Astrocyte (in vitro differentiated cells and primary cell): ENCODE results near the gene NFIL3. TPM values are rescaled to one million over a fixed set of nuclear protein-coding genes. Genes with fewer than 3 reads are reported as not detected.
A peak's percentile ranks its signal among the peaks of the same experiment; 100 is the strongest.

Experiments used
- DNase-seq: peaks from one replicate; pipeline ENCODE4 v3.0.0-alpha.2; 2010; ENCODE audit warnings: low read depth
- FAIRE-seq: peaks from 2 replicates; lab custom pipeline; 2011; peaks lifted over from hg19 to GRCh38; lab: Jason Lieb, UNC
- H2AFZ ChIP-seq: 2 replicates; pipeline ENCODE4 v1.6.0; 2012; ENCODE audit warnings: low read depth, low read length, inconsistent platforms
- H3K27ac ChIP-seq: 2 replicates; pipeline ENCODE4 v1.5.1; 2011; ENCODE audit warnings: low read depth, low read length, inconsistent platforms
- H3K27me3 ChIP-seq: 2 replicates; pipeline ENCODE4 v1.6.0; 2011; ENCODE audit warnings: low read length, inconsistent platforms; ENCODE audit not compliant: insufficient read depth
- H3K36me3 ChIP-seq: 2 replicates; pipeline ENCODE4 v1.5.1; 2011; ENCODE audit warnings: low read length, inconsistent platforms; ENCODE audit not compliant: insufficient read depth
- H3K4me1 ChIP-seq: 2 replicates; pipeline ENCODE4 v1.5.1; 2011; ENCODE audit warnings: low read length, inconsistent platforms; ENCODE audit not compliant: insufficient read depth
- H3K4me2 ChIP-seq: 2 replicates; pipeline ENCODE4 v1.6.0; 2012; ENCODE audit warnings: low read length, inconsistent platforms
- H3K4me3 ChIP-seq: 2 replicates; pipeline ENCODE4 v1.5.1; 2011; ENCODE audit warnings: low read depth, mild to moderate bottlenecking, low read length, inconsistent platforms; ENCODE audit not compliant: insufficient read depth
- H3K79me2 ChIP-seq: 2 replicates; pipeline ENCODE4 v1.6.0; 2012; ENCODE audit warnings: mild to moderate bottlenecking, low read length, inconsistent platforms; ENCODE audit not compliant: insufficient read depth
- H3K9ac ChIP-seq: 2 replicates; pipeline ENCODE4 v1.6.0; 2012; ENCODE audit warnings: mild to moderate bottlenecking, low read length, inconsistent platforms
- H3K9me3 ChIP-seq: 2 replicates; pipeline ENCODE4 v1.5.1; 2012; ENCODE audit warnings: low read depth, mild to moderate bottlenecking, low read length, inconsistent platforms; ENCODE audit not compliant: insufficient read depth
- H4K20me1 ChIP-seq: 2 replicates; pipeline ENCODE4 v1.6.0; 2012; ENCODE audit warnings: low read length, inconsistent platforms; ENCODE audit not compliant: insufficient read depth
- H3K27ac Mint-ChIP-seq: one replicate; pipeline ENCODE4 v1.8.0; 2021; ENCODE audit warnings: mild to moderate bottlenecking, mixed read lengths; ENCODE audit not compliant: unreplicated experiment
- H3K27me3 Mint-ChIP-seq: one replicate; pipeline ENCODE4 v1.8.0; 2021; ENCODE audit warnings: low read depth, mixed read lengths; ENCODE audit not compliant: unreplicated experiment
- H3K36me3 Mint-ChIP-seq: one replicate; pipeline ENCODE4 v1.8.0; 2021; ENCODE audit warnings: low read depth, mixed read lengths; ENCODE audit not compliant: unreplicated experiment
- H3K4me1 Mint-ChIP-seq: one replicate; pipeline ENCODE4 v1.8.0; 2021; ENCODE audit warnings: low read depth, mixed read lengths; ENCODE audit not compliant: unreplicated experiment
- H3K4me3 Mint-ChIP-seq: one replicate; pipeline ENCODE4 v1.8.0; 2021; ENCODE audit warnings: mild to moderate bottlenecking, moderate library complexity, mixed read lengths; ENCODE audit not compliant: unreplicated experiment
- H3K9me3 Mint-ChIP-seq: one replicate; pipeline ENCODE4 v1.8.0; 2021; ENCODE audit warnings: mild to moderate bottlenecking, mixed read lengths; ENCODE audit not compliant: unreplicated experiment
- EZH2 ChIP-seq: IDR thresholded peaks from 2 replicates; pipeline ENCODE4 v1.6.1; 2012; ENCODE audit warnings: mild to moderate bottlenecking, low read length, inconsistent platforms; ENCODE audit not compliant: insufficient read depth
- total RNA-seq: library from RNA; stranded (reverse); gene quantifications from 2 replicates; pipeline ENCODE4 v1.2.1, GENCODE V29; 2021
- TF ChIP-seq, protein P1 (sequence below): IDR thresholded peaks from 2 replicates; pipeline ENCODE4 v1.5.1; 2011; ENCODE audit warnings: low read depth, mild to moderate bottlenecking, inconsistent platforms, low read length, moderate library complexity; ENCODE audit not compliant: insufficient read depth

The NFIL3 gene
- total RNA-seq, 1 donor from 2014 or later, result 32.4 TPM

DNA sequence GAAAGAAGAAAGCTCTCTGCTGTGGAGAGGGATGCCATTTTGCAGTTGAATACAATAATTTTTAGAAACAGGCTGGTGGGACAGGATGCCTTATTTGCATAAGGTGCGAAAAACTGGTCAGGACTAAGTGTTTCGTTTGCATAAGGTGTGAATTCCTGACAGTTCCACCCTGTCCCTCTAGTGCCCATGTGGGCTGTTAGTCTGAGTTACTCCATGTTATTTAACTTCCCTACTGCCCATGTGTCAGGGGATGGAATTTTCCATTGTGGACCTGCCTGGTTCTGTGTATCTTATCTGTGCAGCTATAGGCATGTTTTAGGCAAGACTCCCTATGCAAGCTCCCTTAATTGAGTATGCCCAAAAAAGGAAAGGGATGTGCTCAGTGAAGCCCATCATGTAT, 35.3 kb upstream of the NFIL3 start:
- no peaks in the 10 kb centered on the region for H3K79me2 ChIP-seq
- Mint-ChIP-seq H3K27ac (no peak overlapping the region), H3K4me1 (no peaks in the 10 kb centered on the region), H3K27me3 (no peaks in the 10 kb centered on the region), H3K4me3 (no peak overlapping the region), H3K36me3 (no peaks in the 10 kb centered on the region), H3K9me3 (no peaks in the 10 kb centered on the region)
- no peaks in the 10 kb centered on the region for H3K27me3 ChIP-seq
- TF ChIP-seq, protein P1, sequence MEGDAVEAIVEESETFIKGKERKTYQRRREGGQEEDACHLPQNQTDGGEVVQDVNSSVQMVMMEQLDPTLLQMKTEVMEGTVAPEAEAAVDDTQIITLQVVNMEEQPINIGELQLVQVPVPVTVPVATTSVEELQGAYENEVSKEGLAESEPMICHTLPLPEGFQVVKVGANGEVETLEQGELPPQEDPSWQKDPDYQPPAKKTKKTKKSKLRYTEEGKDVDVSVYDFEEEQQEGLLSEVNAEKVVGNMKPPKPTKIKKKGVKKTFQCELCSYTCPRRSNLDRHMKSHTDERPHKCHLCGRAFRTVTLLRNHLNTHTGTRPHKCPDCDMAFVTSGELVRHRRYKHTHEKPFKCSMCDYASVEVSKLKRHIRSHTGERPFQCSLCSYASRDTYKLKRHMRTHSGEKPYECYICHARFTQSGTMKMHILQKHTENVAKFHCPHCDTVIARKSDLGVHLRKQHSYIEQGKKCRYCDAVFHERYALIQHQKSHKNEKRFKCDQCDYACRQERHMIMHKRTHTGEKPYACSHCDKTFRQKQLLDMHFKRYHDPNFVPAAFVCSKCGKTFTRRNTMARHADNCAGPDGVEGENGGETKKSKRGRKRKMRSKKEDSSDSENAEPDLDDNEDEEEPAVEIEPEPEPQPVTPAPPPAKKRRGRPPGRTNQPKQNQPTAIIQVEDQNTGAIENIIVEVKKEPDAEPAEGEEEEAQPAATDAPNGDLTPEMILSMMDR, result no peak
- TF ChIP-seq EZH2, result no peak
- H3K9me3 ChIP-seq, result no peaks in the 10 kb centered on the region
- no peaks in the 10 kb centered on the region for H3K36me3 ChIP-seq
- H3K4me1 ChIP-seq, result no peaks in the 10 kb centered on the region
- FAIRE-seq (no peak), DNase-seq (no peak)
- H2AFZ ChIP-seq, result no peak overlapping the region
- H3K4me2 ChIP-seq, result no peak overlapping the region
- H4K20me1 ChIP-seq, result no peaks in the 10 kb centered on the region
- no peak overlapping the region for H3K27ac ChIP-seq
- no peak overlapping the region for H3K4me3 ChIP-seq
- H3K9ac ChIP-seq, result no peak overlapping the region

DNA sequence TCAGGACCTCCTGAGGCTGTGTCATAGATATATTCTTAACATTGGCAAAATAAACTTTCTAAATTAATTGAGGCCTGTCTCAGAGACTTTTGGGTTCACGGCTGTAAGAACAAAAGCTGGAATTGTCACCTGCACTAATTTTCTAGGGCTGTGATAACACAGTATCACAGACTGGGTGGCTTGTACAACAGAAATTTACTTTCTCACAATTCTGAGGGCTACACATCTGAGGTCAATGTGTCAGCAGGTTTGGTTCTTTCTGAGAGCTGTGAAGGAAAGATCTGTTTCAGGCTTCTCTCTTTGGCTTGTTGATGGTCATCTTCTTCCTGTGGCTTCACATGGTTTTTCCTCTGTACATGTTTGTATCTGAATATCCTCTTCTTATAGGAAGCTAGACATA, 29.2 kb upstream of the NFIL3 start:
- no peak for FAIRE-seq
- Histone ChIP-seq H3K79me2 (no peaks in the 10 kb centered on the region), H3K4me3 (no peak overlapping the region), H3K4me2 (no peak overlapping the region), H3K27me3 (no peaks in the 10 kb centered on the region), H4K20me1 (no peaks in the 10 kb centered on the region), H3K9me3 (no peaks in the 10 kb centered on the region), H3K9ac (no peak overlapping the region), H2AFZ (no peak overlapping the region), H3K27ac (no peak overlapping the region), H3K4me1 (no peaks in the 10 kb centered on the region), H3K36me3 (no peaks in the 10 kb centered on the region)
- H3K36me3 Mint-ChIP-seq, result no peaks in the 10 kb centered on the region
- no peaks in the 10 kb centered on the region for H3K9me3 Mint-ChIP-seq
- no peak overlapping the region for H3K4me3 Mint-ChIP-seq
- H3K4me1 Mint-ChIP-seq, result no peaks in the 10 kb centered on the region
- TF ChIP-seq EZH2, result no peak
- DNase-seq, result no peak
- H3K27me3 Mint-ChIP-seq, result no peaks in the 10 kb centered on the region
- H3K27ac Mint-ChIP-seq, result no peak overlapping the region

DNA sequence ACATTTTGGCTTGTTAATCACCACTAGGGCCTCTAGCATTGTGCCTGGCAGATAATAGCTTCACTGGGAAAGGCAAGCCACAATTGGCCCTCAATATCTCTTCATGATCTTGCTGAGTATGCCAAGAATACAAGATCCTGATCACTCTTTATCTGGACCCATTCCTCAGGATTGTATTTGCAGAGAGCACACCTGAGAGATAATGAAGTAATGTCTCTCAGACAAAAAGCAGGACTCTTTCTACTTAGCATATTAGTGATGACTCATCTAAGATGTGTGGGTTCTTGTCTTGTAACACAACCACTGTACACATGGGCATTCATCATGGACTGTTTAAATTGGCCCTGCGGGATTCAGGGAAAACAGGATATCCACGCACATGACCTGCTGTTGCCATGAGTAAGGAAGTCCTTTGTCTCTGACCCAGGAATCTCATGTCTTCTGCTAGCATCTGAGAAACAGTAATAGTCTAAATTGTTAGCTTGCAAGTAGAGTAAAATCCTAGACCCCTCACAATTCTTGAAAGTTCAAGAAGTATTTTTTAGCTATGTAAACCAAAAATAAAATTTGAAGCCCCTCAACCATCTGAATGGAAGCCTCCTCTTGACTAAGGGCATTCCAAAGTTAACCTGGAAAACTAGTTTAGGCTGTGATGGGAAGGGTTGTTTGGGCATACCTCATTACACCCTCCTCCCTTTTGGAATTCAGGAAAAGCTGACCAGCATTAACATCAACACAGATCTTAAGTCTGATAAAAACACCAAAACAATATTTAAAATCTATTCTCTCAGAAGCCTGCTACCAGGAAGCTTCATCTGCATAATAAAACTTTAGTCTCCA, 28.0 kb upstream of the NFIL3 start:
- FAIRE-seq (no peak), DNase-seq (peak; percentile 55)
- TF ChIP-seq, protein P1, result no peak
- no peak for TF ChIP-seq EZH2
- no peak overlapping the region for H2AFZ ChIP-seq
- no peak overlapping the region for H3K27ac ChIP-seq
- H3K36me3 ChIP-seq, result no peaks in the 10 kb centered on the region
- H3K9me3 ChIP-seq, result no peaks in the 10 kb centered on the region
- no peaks in the 10 kb centered on the region for H4K20me1 ChIP-seq
- Mint-ChIP-seq H3K27me3 (no peaks in the 10 kb centered on the region), H3K36me3 (no peaks in the 10 kb centered on the region), H3K27ac (no peak overlapping the region), H3K4me3 (no peak overlapping the region), H3K9me3 (no peaks in the 10 kb centered on the region), H3K4me1 (no peaks in the 10 kb centered on the region)
- H3K4me2 ChIP-seq, result no peak overlapping the region
- H3K4me3 ChIP-seq, result no peak overlapping the region
- H3K79me2 ChIP-seq, result no peaks in the 10 kb centered on the region
- no peaks in the 10 kb centered on the region for H3K27me3 ChIP-seq
- H3K4me1 ChIP-seq, result no peaks in the 10 kb centered on the region
- H3K9ac ChIP-seq, result no peak overlapping the region
